Measurements from ENCODE around the gene SPOCD1. TPM values are rescaled to one million over a fixed set of nuclear protein-coding genes. Genes with fewer than 3 reads are reported as not detected.

Gene SPOCD1
- total RNA-seq (0.98 TPM), polyA plus RNA-seq (ENCODE audit: insufficient read depth, low read depth, low replicate concordance) (0.22 TPM)
- long read RNA-seq, donor 1 = 0 reads
- long read RNA-seq, donor 2 = 0 reads
- long read RNA-seq, donor 3 = 0 reads
- long read RNA-seq, donor 4 = 0 reads
- long read RNA-seq, donor 5 = 0 reads
- long read RNA-seq, donor 6 = 0 reads
- long read RNA-seq, donor 7 = 0 reads
- long read RNA-seq, donor 8 = 0 reads
- long read RNA-seq, donor 9 = 0 reads
- long read RNA-seq, donor 10 = 0 reads

- peak; percentile 68 for TF ChIP-seq CTCF (IDR thresholded peaks at IDR 0.05; ENCODE audit: borderline replicate concordance, extremely low read depth, insufficient read depth)
- Histone ChIP-seq H3K27me3 (ENCODE audit: control insufficient read depth, insufficient read depth, low read length) (no peaks in the 10 kb centered on the region), H3K9me3 (ENCODE audit: control insufficient read depth in 2 of 3, insufficient read depth in 1 of 3, low read length in 3 of 3) (no peaks in the 10 kb centered on the region), H3K4me3 (ENCODE audit: low read length in 3 of 3) (no peak within 1 kb of the TSS), H3K4me1 (ENCODE audit: control insufficient read depth in 2 of 3, insufficient read depth in 2 of 3, low read depth in 1 of 3, low read length in 3 of 3) (no peaks in the 10 kb centered on the region), H3K36me3 (ENCODE audit: control insufficient read depth in 2 of 3, insufficient read depth in 3 of 3, low read length in 3 of 3) (no peaks in the 10 kb centered on the region), H3K9ac (ENCODE audit: low read length in 3 of 3) (no peak within 1 kb of the TSS), H3K27ac (ENCODE audit: low read depth in 2 of 2, low read length in 2 of 2) (no peak within 1 kb of the TSS)
- intact Hi-C loops (cut with DNase I) = loop anchor here (10.0 kb wide), 1 partner anchor 149 kb away; no protein-coding TSS in a partner anchor
- FAIRE-seq (no peak), DNase-seq (peak; percentile 82 to 88 (median 83))
Measured at GRCh38 chr1:31815752-31816500, at the start of gene SPOCD1. TSS of gene SPOCD1 (minus strand) at chr1:31816022. CDS start at chr1:31815333, 689 bp downstream.

- Histone ChIP-seq H3K27me3 (ENCODE audit: control insufficient read depth, insufficient read depth, low read length) (no peaks in the 10 kb centered on the region), H3K4me3 (ENCODE audit: low read length in 3 of 3) (no peak overlapping the region), H3K27ac (ENCODE audit: low read depth in 2 of 2, low read length in 2 of 2) (no peak overlapping the region), H3K36me3 (ENCODE audit: control insufficient read depth in 2 of 3, insufficient read depth in 3 of 3, low read length in 3 of 3) (no peaks in the 10 kb centered on the region), H3K9ac (ENCODE audit: low read length in 3 of 3) (no peak overlapping the region), H3K9me3 (ENCODE audit: control insufficient read depth in 2 of 3, insufficient read depth in 1 of 3, low read length in 3 of 3) (no peaks in the 10 kb centered on the region), H3K4me1 (ENCODE audit: control insufficient read depth in 2 of 3, insufficient read depth in 2 of 3, low read depth in 1 of 3, low read length in 3 of 3) (no peaks in the 10 kb centered on the region)
- intact Hi-C loops (cut with DNase I) = no loop called here
- no peak for FAIRE-seq
- no peak for DNase-seq
- no peak for TF ChIP-seq CTCF (IDR thresholded peaks at IDR 0.05; ENCODE audit: borderline replicate concordance, extremely low read depth, insufficient read depth)
Measured at GRCh38 chr1:31862071-31862470, 46.2 kb upstream of the SPOCD1 start.

- DNase-seq (no peak), FAIRE-seq (no peak)
- no peaks in the 10 kb centered on the region for H3K36me3 ChIP-seq (ENCODE audit: control insufficient read depth in 2 of 3, insufficient read depth in 3 of 3, low read length in 3 of 3)
- H3K4me1 ChIP-seq (ENCODE audit: control insufficient read depth in 2 of 3, insufficient read depth in 2 of 3, low read depth in 1 of 3, low read length in 3 of 3) = no peaks in the 10 kb centered on the region
- no peak overlapping the region for H3K9ac ChIP-seq (ENCODE audit: low read length in 3 of 3)
- H3K27ac ChIP-seq (ENCODE audit: low read depth in 2 of 2, low read length in 2 of 2) = no peak overlapping the region
- H3K9me3 ChIP-seq (ENCODE audit: control insufficient read depth in 2 of 3, insufficient read depth in 1 of 3, low read length in 3 of 3) = no peaks in the 10 kb centered on the region
- TF ChIP-seq CTCF (IDR thresholded peaks at IDR 0.05; ENCODE audit: borderline replicate concordance, extremely low read depth, insufficient read depth) = no peak
- intact Hi-C loops (cut with DNase I) = no loop called here
- H3K27me3 ChIP-seq (ENCODE audit: control insufficient read depth, insufficient read depth, low read length) = no peaks in the 10 kb centered on the region
- no peak overlapping the region for H3K4me3 ChIP-seq (ENCODE audit: low read length in 3 of 3)
Measured at GRCh38 chr1:31861346-31861745, 45.5 kb upstream of the SPOCD1 start.

Data from kidney (tissue), 22 donors.